ENCODE measurements around the gene OBP2B.
"Not testable (repeated sequence)": the region's sequence is repeated elsewhere in the genome, so short reads cannot be mapped to it uniquely, and the experiment has no call there.

OBP2B gene

GRCh38 chr9:133230093-133230492 is 21.0 kb upstream of the OBP2B start:
- H3K4me3 ChIP-seq: no peak overlapping the region
- DNase-seq (ENCODE audit: low spot score): no peak
- TF ChIP-seq, protein P1, sequence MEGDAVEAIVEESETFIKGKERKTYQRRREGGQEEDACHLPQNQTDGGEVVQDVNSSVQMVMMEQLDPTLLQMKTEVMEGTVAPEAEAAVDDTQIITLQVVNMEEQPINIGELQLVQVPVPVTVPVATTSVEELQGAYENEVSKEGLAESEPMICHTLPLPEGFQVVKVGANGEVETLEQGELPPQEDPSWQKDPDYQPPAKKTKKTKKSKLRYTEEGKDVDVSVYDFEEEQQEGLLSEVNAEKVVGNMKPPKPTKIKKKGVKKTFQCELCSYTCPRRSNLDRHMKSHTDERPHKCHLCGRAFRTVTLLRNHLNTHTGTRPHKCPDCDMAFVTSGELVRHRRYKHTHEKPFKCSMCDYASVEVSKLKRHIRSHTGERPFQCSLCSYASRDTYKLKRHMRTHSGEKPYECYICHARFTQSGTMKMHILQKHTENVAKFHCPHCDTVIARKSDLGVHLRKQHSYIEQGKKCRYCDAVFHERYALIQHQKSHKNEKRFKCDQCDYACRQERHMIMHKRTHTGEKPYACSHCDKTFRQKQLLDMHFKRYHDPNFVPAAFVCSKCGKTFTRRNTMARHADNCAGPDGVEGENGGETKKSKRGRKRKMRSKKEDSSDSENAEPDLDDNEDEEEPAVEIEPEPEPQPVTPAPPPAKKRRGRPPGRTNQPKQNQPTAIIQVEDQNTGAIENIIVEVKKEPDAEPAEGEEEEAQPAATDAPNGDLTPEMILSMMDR (IDR thresholded peaks at IDR 0.05): no peak
- H3K27ac ChIP-seq: no peak overlapping the region

DNA sequence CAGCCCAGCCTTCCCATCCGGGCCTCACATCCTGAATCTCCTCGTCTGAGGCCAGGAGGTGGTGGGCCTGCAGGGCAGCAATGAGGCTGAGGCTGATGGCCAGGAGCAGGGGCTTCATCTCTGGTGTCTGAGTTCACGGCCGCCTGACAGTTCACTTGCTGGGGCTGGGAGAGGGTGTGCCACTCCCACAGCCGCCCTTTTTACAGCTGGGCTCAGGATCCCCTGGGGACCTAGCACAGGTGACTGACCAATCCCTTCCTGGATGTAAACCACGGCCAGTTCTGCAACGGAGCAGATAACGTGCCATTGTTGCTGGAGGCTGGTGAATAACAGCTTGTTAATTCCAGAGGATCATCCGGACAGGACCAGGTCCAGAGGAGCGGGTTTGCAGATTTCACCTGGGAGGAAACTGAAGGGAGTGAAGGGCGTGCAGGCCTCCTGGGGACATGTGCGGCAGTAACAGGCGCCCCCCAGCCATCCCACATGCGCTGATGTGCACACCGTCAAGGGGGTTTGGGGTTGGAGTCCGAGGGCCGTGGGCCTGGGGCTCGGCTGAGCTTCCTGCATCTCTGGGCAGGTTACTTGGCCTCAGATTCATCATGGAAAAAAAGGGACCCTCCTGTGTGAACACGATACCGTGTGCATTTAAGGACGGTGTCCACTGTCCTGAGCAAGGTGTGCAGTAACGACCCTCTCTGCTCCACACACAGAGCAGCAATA is 19.6 kb upstream of the OBP2B start:
- DNase-seq (ENCODE audit: low spot score); H3K4me3 ChIP-seq; H3K27ac ChIP-seq: not testable (repeated sequence)

- H3K27ac ChIP-seq, H3K4me3 ChIP-seq: not testable (repeated sequence)
- peak; percentile 67 for DNase-seq (ENCODE audit: low spot score)
Measured at GRCh38 chr9:133227996-133228395, 18.9 kb upstream of the OBP2B start.

GRCh38 chr9:133227242-133227860 is 18.3 kb upstream of the OBP2B start:
- H3K27ac ChIP-seq: no peak overlapping the region
- TF ChIP-seq, protein P1 (IDR thresholded peaks at IDR 0.05): no peak
- DNase-seq (ENCODE audit: low spot score): peak; percentile 41
- no peak overlapping the region for H3K4me3 ChIP-seq

GRCh38 chr9:133226219-133227171 is 17.4 kb upstream of the OBP2B start:
- TF ChIP-seq, protein P1 (IDR thresholded peaks at IDR 0.05): no peak
- Histone ChIP-seq H3K4me3 (no peak overlapping the region), H3K27ac (no peak overlapping the region)
- DNase-seq (ENCODE audit: low spot score): peak; percentile 66

GRCh38 chr9:133225171-133226011 is 16.3 kb upstream of the OBP2B start:
- TF ChIP-seq, protein P1 (IDR thresholded peaks at IDR 0.05): no peak
- Histone ChIP-seq H3K27ac (no peak overlapping the region), H3K4me3 (no peak overlapping the region)
- DNase-seq (ENCODE audit: low spot score): peak; percentile 63

GRCh38 chr9:133224762-133225161 is 15.7 kb upstream of the OBP2B start:
- TF ChIP-seq, protein P1 (IDR thresholded peaks at IDR 0.05): no peak
- Histone ChIP-seq H3K27ac (no peak overlapping the region), H3K4me3 (no peak overlapping the region)
- no peak for DNase-seq (ENCODE audit: low spot score)

GRCh38 chr9:133223159-133223756 is 14.2 kb upstream of the OBP2B start:
- not testable (repeated sequence) for H3K27ac ChIP-seq, H3K4me3 ChIP-seq
- DNase-seq (ENCODE audit: low spot score): peak; percentile 28

- H3K4me3 ChIP-seq; H3K27ac ChIP-seq; DNase-seq (ENCODE audit: low spot score): not testable (repeated sequence)
Measured at GRCh38 chr9:133221994-133222393, 12.9 kb upstream of the OBP2B start.

Data from coronary artery (tissue), 2 donors.